GM12878 (cell line): Measurements from ENCODE around the gene GRK5. TPM values are rescaled to one million over a fixed set of nuclear protein-coding genes. Genes with fewer than 3 reads are reported as not detected.

ENCODE experiments used
- CEBPZ ChIP-seq: fragments of 150-350 bp; IDR thresholded peaks from 2 replicates; pipeline ENCODE4 v1.6.1; 2016; ENCODE audit warnings: low read depth, low read length
- CHD2 ChIP-seq: IDR thresholded peaks from 2 replicates; pipeline ENCODE4 v1.6.1; 2011; ENCODE audit warnings: low read depth, low read length, improper control_type of control experiment, borderline replicate concordance
- MYC ChIP-seq: IDR thresholded peaks from 2 replicates; pipeline ENCODE4 v1.6.1; 2011; ENCODE audit warnings: mild to moderate bottlenecking, low read length, moderate library complexity, inconsistent platforms; ENCODE audit not compliant: insufficient read depth, insufficient replicate concordance, insufficient read length, severe bottlenecking
- RAD51 ChIP-seq: fragments of 450-650 bp; IDR thresholded peaks from 2 replicates; pipeline ENCODE4 v1.6.1; 2016; ENCODE audit warnings: moderate library complexity, mild to moderate bottlenecking, inconsistent platforms
- SMARCA5 ChIP-seq: fragments of 450-650 bp; IDR thresholded peaks from 2 replicates; pipeline ENCODE4 v1.6.1; 2017; ENCODE audit warnings: mild to moderate bottlenecking
- STAT3 ChIP-seq: IDR thresholded peaks from 2 replicates; pipeline ENCODE4 v1.6.1; 2011; ENCODE audit warnings: low read depth, low read length, improper control_type of control experiment
- ZBTB40 ChIP-seq: fragments of 450-650 bp; IDR thresholded peaks from 2 replicates; pipeline ENCODE4 v1.6.1; 2016; ENCODE audit warnings: mild to moderate bottlenecking, moderate library complexity, borderline replicate concordance
- polyA plus RNA-seq, 11 experiments: library from polyadenylated mRNA; depleted of rRNA in 4 of 11; unstranded in 6 of 11; stranded (reverse) in 5 of 11; fragments of >200 nt; fragmentation: Nextera tagmentation in 4 of 11; fragmentation: Illumina TruSeq in 1 of 11; extraction: Ambion mirVana in 4 of 11; extraction: Trizol in 1 of 11; gene quantifications; 1 replicate in 1 of 11; 2 replicates in 10 of 11; pipeline versions ENCODE4 v1.2.1 to v1.2.3, GENCODE V29; 2011 to 2016; ENCODE audit warnings: inconsistent platforms in 2 of 11, missing spikeins in 2 of 11, low read depth in 1 of 11
- total RNA-seq, 4 experiments: library from RNA; depleted of rRNA in 3 of 4; stranded (reverse); fragments of >200 nt in 3 of 4; fragmentation: Illumina TruSeq in 1 of 4; extraction: Trizol in 1 of 4; gene quantifications; 2 replicates each; pipeline versions ENCODE4 v1.2.1 to v1.2.3, GENCODE V29; 2013 to 2021

The GRK5 gene
- total and polyA plus RNA-seq, 10 of the 15 experiments (the other 5 are each of a cell fraction or from before 2014, with no cell fraction given), result 0.11 to 22.1 (median 10.0) TPM

- TF ChIP-seq ZBTB40, result no peak
- TF ChIP-seq CEBPZ, result no peak
- TF ChIP-seq CHD2, result no peak
- no peak for TF ChIP-seq SMARCA5
- TF ChIP-seq RAD51, result no peak
- no peak for TF ChIP-seq MYC
- no peak for TF ChIP-seq STAT3
Observed at GRCh38 chr10:119401671-119402395, 194.5 kb downstream of the GRK5 start (continued).
